K562 (cell line): Measurements from ENCODE around the gene PRKAG1. TPM values are rescaled to one million over a fixed set of nuclear protein-coding genes. Genes with fewer than 3 reads are reported as not detected.

ENCODE experiments used
- BRD4 ChIP-seq: fragments of 200-600 bp; sonication (generic); IDR thresholded peaks from 2 replicates; pipeline ENCODE4 v1.6.1; 2017; ENCODE audit warnings: inconsistent platforms
- CHD2 ChIP-seq: IDR thresholded peaks from 2 replicates; pipeline ENCODE4 v1.6.1; 2011; ENCODE audit warnings: low read depth, low read length
- ESRRA ChIP-seq: fragments of 450-650 bp; IDR thresholded peaks from 2 replicates; pipeline ENCODE4 v1.6.1; 2014; ENCODE audit warnings: low read depth, mild to moderate bottlenecking, moderate library complexity, borderline replicate concordance
- GTF2B ChIP-seq: IDR thresholded peaks from 2 replicates; pipeline ENCODE4 v1.6.1; 2011; ENCODE audit not compliant: insufficient read length; ENCODE audit errors: extremely low read depth
- HDAC1 ChIP-seq, 2 experiments: fragments of 450-650 bp; IDR thresholded peaks; 2 replicates each; pipeline ENCODE4 v1.6.1; 2016 to 2017; ENCODE audit warnings: inconsistent platforms in 1 of 2, mild to moderate bottlenecking in 1 of 2, moderate library complexity in 1 of 2
- KLF6 ChIP-seq: fragments of 250-450 bp; sonication (Bioruptor Pico); IDR thresholded peaks from 2 replicates; pipeline ENCODE4 v1.4.0; 2020; ENCODE audit warnings: mild to moderate bottlenecking, moderate library complexity, borderline replicate concordance
- MCM7 ChIP-seq, 2 experiments: fragments of 450-650 bp; IDR thresholded peaks; 2 replicates each; pipeline ENCODE4 v1.6.1; 2016 to 2018
- NR2C2 ChIP-seq, 2 experiments: fragments of 200-800 bp in 1 of 2; sonication (Bioruptor generic) in 1 of 2; sonication (generic) in 1 of 2; formaldehyde crosslinking in 1 of 2; IDR thresholded peaks; 2 replicates each; pipeline versions ENCODE4 v1.6.1 to v1.8.0; 2016 to 2022; ENCODE audit warnings: mild to moderate bottlenecking in 1 of 2, missing compliant biosample characterization in 1 of 2, missing genetic modification characterization in 1 of 2, missing genetic modification reagents in 1 of 2
- POLR3G ChIP-seq: IDR thresholded peaks from 2 replicates; pipeline ENCODE4 v1.6.1; 2011; ENCODE audit not compliant: insufficient read length, insufficient replicate concordance; ENCODE audit errors: extremely low read depth
- SNAPC5 ChIP-seq: fragments of 250-450 bp; sonication (Bioruptor Pico); IDR thresholded peaks from 2 replicates; pipeline ENCODE4 v1.8.0; 2021; ENCODE audit warnings: moderate library complexity, mild to moderate bottlenecking, inconsistent platforms
- SP1 ChIP-seq: sonication (generic); formaldehyde crosslinking; IDR thresholded peaks from 2 replicates; pipeline ENCODE4 v1.8.1; 2022; ENCODE audit warnings: mild to moderate bottlenecking, missing genetic modification reagents
- SREBF2 ChIP-seq: sonication (generic); formaldehyde crosslinking; IDR thresholded peaks from 2 replicates; pipeline ENCODE4 v1.4.0; 2020; ENCODE audit warnings: mild to moderate bottlenecking, missing genetic modification reagents
- TRIM28 ChIP-seq: fragments of 450-650 bp; IDR thresholded peaks from 2 replicates; pipeline ENCODE4 v1.6.1; 2017
- ZBTB49 ChIP-seq: sonication (generic); formaldehyde crosslinking; IDR thresholded peaks from 2 replicates; pipeline ENCODE4 v1.8.0; 2022; ENCODE audit warnings: missing genetic modification reagents, mild to moderate bottlenecking, borderline replicate concordance
- ZNF57 ChIP-seq: fragments of 450-650 bp; formaldehyde crosslinking; IDR thresholded peaks from 2 replicates; pipeline ENCODE4 v1.4.0; 2020; ENCODE audit warnings: mild to moderate bottlenecking, moderate library complexity
- ZNF583 ChIP-seq: fragments of 250-450 bp; sonication (Bioruptor Pico); IDR thresholded peaks from 2 replicates; pipeline ENCODE4 v1.4.0; 2020
- ZNF655 ChIP-seq: fragments of 250-450 bp; sonication (Bioruptor Pico); IDR thresholded peaks from 2 replicates; pipeline ENCODE4 v1.5.0; 2021
- polyA plus RNA-seq, 8 experiments: library from polyadenylated mRNA; depleted of rRNA in 4 of 8; stranded (reverse) in 5 of 8; unstranded in 3 of 8; fragments of >200 nt; fragmentation: Nextera tagmentation in 2 of 8; fragmentation: Illumina TruSeq in 1 of 8; extraction: Ambion mirVana in 2 of 8; extraction: Trizol in 1 of 8; gene quantifications; 2 replicates each; pipeline versions ENCODE4 v1.2.1 to v1.2.3, GENCODE V29; 2011 to 2014; ENCODE audit warnings: inconsistent platforms in 1 of 8, missing spikeins in 1 of 8
- total RNA-seq, 7 experiments: library from RNA; depleted of rRNA in 6 of 7; stranded (reverse); fragments of >200 nt in 6 of 7; fragmentation: Illumina TruSeq in 2 of 7; extraction: Trizol in 2 of 7; gene quantifications; 2 replicates each; pipeline versions ENCODE4 v1.2.1 to v1.2.3, GENCODE V29; 2011 to 2021; ENCODE audit warnings: low replicate concordance in 1 of 7
- TF ChIP-seq, protein P1 (sequence below): IDR thresholded peaks from 2 replicates; pipeline ENCODE4 v1.6.1; 2014; ENCODE audit warnings: antibody characterized with exemption
- TF ChIP-seq, protein P2 (sequence below): fragments of 250-450 bp; sonication (Bioruptor Pico); IDR thresholded peaks from 2 replicates; pipeline ENCODE4 v1.5.0; 2021; ENCODE audit warnings: mild to moderate bottlenecking, borderline replicate concordance

The PRKAG1 gene
- total and polyA plus RNA-seq, 9 of the 15 experiments (the other 6 are each of a cell fraction or from before 2014, with no cell fraction given) = 51.1 to 126 (median 79.1) TPM

- TF ChIP-seq ZNF655 (CRISPR knock-in tag) = no peak
- peak; percentile 77; the same call in 1 of the 2 replicates for TF ChIP-seq KLF6
- TF ChIP-seq NR2C2 (CRISPR knock-in tag; IDR thresholded peaks at IDR 0.05) = peak; percentile 72; the same call in 1 of the 2 replicates
- TF ChIP-seq NR2C2 (tag; IDR thresholded peaks at IDR 0.05) = peak; percentile 31; the same call in 1 of the 2 replicates
- TF ChIP-seq, protein P1, sequence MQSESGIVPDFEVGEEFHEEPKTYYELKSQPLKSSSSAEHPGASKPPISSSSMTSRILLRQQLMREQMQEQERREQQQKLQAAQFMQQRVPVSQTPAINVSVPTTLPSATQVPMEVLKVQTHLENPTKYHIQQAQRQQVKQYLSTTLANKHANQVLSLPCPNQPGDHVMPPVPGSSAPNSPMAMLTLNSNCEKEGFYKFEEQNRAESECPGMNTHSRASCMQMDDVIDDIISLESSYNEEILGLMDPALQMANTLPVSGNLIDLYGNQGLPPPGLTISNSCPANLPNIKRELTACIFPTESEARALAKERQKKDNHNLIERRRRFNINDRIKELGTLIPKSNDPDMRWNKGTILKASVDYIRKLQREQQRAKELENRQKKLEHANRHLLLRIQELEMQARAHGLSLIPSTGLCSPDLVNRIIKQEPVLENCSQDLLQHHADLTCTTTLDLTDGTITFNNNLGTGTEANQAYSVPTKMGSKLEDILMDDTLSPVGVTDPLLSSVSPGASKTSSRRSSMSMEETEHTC = peak; percentile 20; the same call in 1 of the 2 replicates
- no peak for TF ChIP-seq ZNF57 (CRISPR knock-in tag)
- no peak for TF ChIP-seq SNAPC5 (CRISPR knock-in tag)
- peak; percentile 83; the same call in 1 of the 2 replicates for TF ChIP-seq ESRRA
- TF ChIP-seq TRIM28 = no peak
- TF ChIP-seq HDAC1 (IDR thresholded peaks at IDR 0.05) = 0 out of 4 replicates have a peak, but pooled peaks of 1 of the 2 experiments have one; percentile 5
- no peak for TF ChIP-seq SREBF2 (CRISPR knock-in tag)
- TF ChIP-seq BRD4 = no peak
- 0 out of 2 replicates have a peak, but pooled peaks have one; percentile 22 for TF ChIP-seq CHD2
- TF ChIP-seq POLR3G = no peak
- peak; percentile 46 for TF ChIP-seq GTF2B
- peak; percentile 90 for TF ChIP-seq SP1 (CRISPR knock-in tag)
- no peak for TF ChIP-seq MCM7 (IDR thresholded peaks at IDR 0.05)
- TF ChIP-seq, protein P2, sequence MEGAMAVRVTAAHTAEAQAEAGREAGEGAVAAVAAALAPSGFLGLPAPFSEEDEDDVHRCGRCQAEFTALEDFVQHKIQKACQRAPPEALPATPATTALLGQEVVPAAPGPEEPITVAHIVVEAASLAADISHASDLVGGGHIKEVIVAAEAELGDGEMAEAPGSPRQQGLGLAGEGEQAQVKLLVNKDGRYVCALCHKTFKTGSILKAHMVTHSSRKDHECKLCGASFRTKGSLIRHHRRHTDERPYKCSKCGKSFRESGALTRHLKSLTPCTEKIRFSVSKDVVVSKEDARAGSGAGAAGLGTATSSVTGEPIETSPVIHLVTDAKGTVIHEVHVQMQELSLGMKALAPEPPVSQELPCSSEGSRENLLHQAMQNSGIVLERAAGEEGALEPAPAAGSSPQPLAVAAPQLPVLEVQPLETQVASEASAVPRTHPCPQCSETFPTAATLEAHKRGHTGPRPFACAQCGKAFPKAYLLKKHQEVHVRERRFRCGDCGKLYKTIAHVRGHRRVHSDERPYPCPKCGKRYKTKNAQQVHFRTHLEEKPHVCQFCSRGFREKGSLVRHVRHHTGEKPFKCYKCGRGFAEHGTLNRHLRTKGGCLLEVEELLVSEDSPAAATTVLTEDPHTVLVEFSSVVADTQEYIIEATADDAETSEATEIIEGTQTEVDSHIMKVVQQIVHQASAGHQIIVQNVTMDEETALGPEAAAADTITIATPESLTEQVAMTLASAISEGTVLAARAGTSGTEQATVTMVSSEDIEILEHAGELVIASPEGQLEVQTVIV (CRISPR knock-in tag) = no peak
- TF ChIP-seq ZBTB49 (CRISPR knock-in tag) = no peak
- TF ChIP-seq ZNF583 (CRISPR knock-in tag) = no peak
Observed at GRCh38 chr12:49018261-49019119, at the start of gene PRKAG1 (continued).
